ENCODE measurements around the gene RAB3IL1. TPM values are rescaled to one million over a fixed set of nuclear protein-coding genes. Genes with fewer than 3 reads are reported as not detected.
"Not testable (repeated sequence)": the region's sequence is repeated elsewhere in the genome, so short reads cannot be mapped to it uniquely, and the experiment has no call there.

The RAB3IL1 gene
- 10 to 100 TPM; 14.0 to 31.5 (median 14.2) TPM for total RNA-seq

DNA sequence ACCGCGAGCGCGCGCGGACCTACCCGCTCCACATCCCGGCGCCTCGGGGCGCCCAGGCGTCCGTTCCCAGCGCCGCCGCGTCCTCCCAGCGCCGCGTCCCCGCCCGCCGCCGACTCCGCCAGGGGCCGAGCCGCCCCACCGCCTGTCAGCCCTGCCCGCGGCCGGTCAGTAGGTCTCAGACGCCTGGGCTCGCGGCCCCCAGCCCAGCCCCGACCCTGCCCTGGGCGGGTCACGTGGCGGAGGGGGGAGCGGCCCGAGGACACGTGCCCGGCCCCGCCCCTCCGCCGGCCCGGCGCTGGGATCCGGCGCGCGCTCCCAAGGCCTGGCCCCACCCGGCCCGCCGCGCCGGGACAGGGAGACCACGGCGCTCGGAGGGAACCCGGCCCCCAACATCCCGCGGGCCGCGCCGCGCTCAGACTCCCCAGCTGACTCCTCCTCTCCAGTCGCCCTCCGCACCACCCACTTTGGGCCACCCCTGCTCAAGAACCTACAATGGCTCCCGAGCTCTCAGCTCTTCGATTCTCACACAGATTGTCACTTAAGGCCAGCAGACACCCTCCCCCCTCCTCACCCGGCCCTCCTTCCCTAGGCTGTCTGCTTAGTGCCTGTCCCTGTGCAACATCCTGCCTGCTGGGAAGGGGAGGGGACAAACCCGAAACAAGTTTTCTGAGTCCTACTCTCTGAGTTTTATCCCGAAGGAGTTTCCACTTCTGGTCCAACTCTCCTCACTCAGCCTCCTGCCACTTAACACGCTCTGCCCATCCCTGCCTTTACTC is at the start of gene RAB3IL1:
Gene RAB3IL1, minus strand, starts transcription at position 233 of the 776 bp plus-strand sequence. Its CDS starts 199 bp downstream, at position 34.
- Histone ChIP-seq H3K27me3 (peaks cover 0 to 20% (median 0%) of the 10 kb centered on the region in 4 donors), H3K4me1 (peaks cover 32 to 84% (median 82%) of the 10 kb centered on the region in 4 donors), H3K4me3 (peak within 1 kb of the TSS; percentile 71 to 91 (median 77)), H3K27ac (replicated peaks in 1 of 4) (peak within 1 kb of the TSS; percentile 72 to 85 (median 76)), H3K9me3 (no peaks in the 10 kb centered on the region), H3K36me3 (no peaks in the 10 kb centered on the region)
- WGBS: 3% methylated on average over 37 of the region's 74 CpGs
- TF ChIP-seq POLR2AphosphoS5 (IDR thresholded peaks at IDR 0.05) (peak in 1 of 2 donors; percentile 52), POLR2A (IDR thresholded peaks at IDR 0.05; ENCODE audit: low read depth) (peak; percentile 35), CTCF (IDR thresholded peaks at IDR 0.05) (no peak)
- intact Hi-C loops (cut with DNase I): no loop called here
- no peak for DNase-seq (ENCODE audit: extremely low spot score)

GRCh38 chr11:61966734-61967115 is 49.4 kb upstream of the RAB3IL1 start:
- intact Hi-C loops (cut with DNase I): loop anchor here (5.0 kb wide), 1 partner anchor 74 kb away; the partner anchor contains the start of gene FADS3
- no peak for DNase-seq (ENCODE audit: extremely low spot score)
- no peak for TF ChIP-seq POLR2AphosphoS5 (IDR thresholded peaks at IDR 0.05)
- Histone ChIP-seq H3K36me3 (peaks cover 16 to 45% (median 37%) of the 10 kb centered on the region in 4 donors), H3K27me3 (no peaks in the 10 kb centered on the region), H3K9me3 (no peaks in the 10 kb centered on the region), H3K4me1 (peaks cover 69 to 81% (median 79%) of the 10 kb centered on the region in 4 donors), H3K4me3 (peak overlapping the region; percentile 82 to 95 (median 90)), H3K27ac (replicated peaks in 1 of 4) (peak overlapping the region; percentile 98 to 100 (median 99))
- WGBS: 0% methylated on average over 10 of the region's 13 CpGs

- DNase-seq (ENCODE audit: extremely low spot score): not testable (repeated sequence)
- intact Hi-C loops (cut with DNase I): loop anchor here (5.0 kb wide), 1 partner anchor 72 kb away; the partner anchor contains the start of gene FADS3
Observed at GRCh38 chr11:61964666-61965271, 47.4 kb upstream of the RAB3IL1 start.

GRCh38 chr11:61964058-61964665 is 46.8 kb upstream of the RAB3IL1 start:
- peak overlapping the region; percentile 61 to 100 (median 99) for H3K27ac ChIP-seq (replicated peaks in 1 of 4)
- TF ChIP-seq CTCF (IDR thresholded peaks at IDR 0.05): no peak
- TF ChIP-seq POLR2A (IDR thresholded peaks at IDR 0.05; ENCODE audit: low read depth): no peak
- no peak for TF ChIP-seq POLR2AphosphoS5 (IDR thresholded peaks at IDR 0.05)
- TF ChIP-seq EP300 (IDR thresholded peaks at IDR 0.05): no peak
- peaks cover 53 to 69% (median 68%) of the 10 kb centered on the region in 4 donors for H3K4me1 ChIP-seq
- H3K27me3 ChIP-seq: no peaks in the 10 kb centered on the region
- no peaks in the 10 kb centered on the region for H3K9me3 ChIP-seq
- 60% methylated on average over 4 of the region's 4 CpGs for WGBS
- intact Hi-C loops (cut with DNase I): no loop called here
- no peak for DNase-seq (ENCODE audit: extremely low spot score)
- peaks cover 16 to 53% (median 37%) of the 10 kb centered on the region in 4 donors for H3K36me3 ChIP-seq
- peak overlapping the region; percentile 82 to 95 (median 90) for H3K4me3 ChIP-seq

More at GRCh38 chr11:61964666-61965271, 47.4 kb upstream of the RAB3IL1 start:
- 53% methylated on average over 8 of the region's 9 CpGs for WGBS
- not testable (repeated sequence) for H3K27me3 ChIP-seq, H3K9me3 ChIP-seq
- Histone ChIP-seq H3K27ac (replicated peaks in 1 of 4) (peak overlapping the region; percentile 98 to 100 (median 99)), H3K4me1 (peaks cover 59 to 75% (median 74%) of the 10 kb centered on the region in 4 donors), H3K36me3 (peaks cover 16 to 47% (median 37%) of the 10 kb centered on the region in 4 donors), H3K4me3 (peak overlapping the region; percentile 82 to 95 (median 90))

DNA sequence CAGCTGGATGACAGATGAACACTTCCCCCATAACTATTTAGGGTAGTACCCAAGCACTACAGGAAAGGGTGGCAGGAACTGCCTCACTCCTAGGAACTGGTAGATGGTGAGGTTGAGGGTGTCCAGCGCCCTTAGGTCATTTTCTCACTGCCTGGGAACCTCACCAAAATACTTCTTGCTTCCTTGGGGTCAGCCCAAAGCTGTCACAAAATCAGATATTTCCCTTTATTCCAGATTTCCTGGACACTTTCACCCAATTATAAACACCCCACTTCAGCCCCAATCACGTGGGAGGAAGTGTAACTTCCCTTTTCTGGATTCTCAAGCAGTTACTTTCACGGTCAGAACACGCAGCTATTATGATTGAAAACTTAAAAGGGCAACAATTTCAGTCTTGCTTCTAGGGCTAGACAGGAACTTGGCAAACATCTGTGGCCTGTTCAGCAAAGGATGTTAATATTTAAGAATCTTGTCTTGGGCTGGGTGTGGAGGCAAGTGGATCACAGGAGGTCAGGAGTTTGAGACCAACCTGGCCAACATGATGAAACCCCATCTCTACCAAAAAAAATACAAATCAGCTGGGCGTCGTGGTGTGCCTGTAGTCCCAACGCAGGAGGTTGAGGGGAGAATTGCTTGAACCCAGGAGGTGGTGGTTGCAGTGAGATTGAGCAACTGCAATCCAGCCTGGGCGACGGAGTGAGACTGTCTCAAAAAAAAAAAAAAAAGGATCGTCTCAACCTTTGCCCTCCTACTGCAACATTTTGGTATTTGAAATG is 46.1 kb upstream of the RAB3IL1 start:
- Histone ChIP-seq H3K4me3 (peak overlapping the region; percentile 82 to 95 (median 90)), H3K27ac (replicated peaks in 1 of 4) (peak overlapping the region; percentile 61 to 100 (median 99)), H3K9me3 (no peaks in the 10 kb centered on the region), H3K27me3 (no peaks in the 10 kb centered on the region), H3K4me1 (peaks cover 46 to 62% (median 61%) of the 10 kb centered on the region in 4 donors), H3K36me3 (peaks cover 16 to 57% (median 37%) of the 10 kb centered on the region in 4 donors)
- 48% methylated on average over 10 of the region's 10 CpGs for WGBS
- DNase-seq (ENCODE audit: extremely low spot score): no peak
- intact Hi-C loops (cut with DNase I): no loop called here
- TF ChIP-seq EP300 (IDR thresholded peaks at IDR 0.05) (no peak), POLR2AphosphoS5 (IDR thresholded peaks at IDR 0.05) (no peak), CTCF (IDR thresholded peaks at IDR 0.05) (no peak), POLR2A (IDR thresholded peaks at IDR 0.05; ENCODE audit: low read depth) (no peak)
